DMS153 treated with DMSO at 0.1 percent for 48 hours (cell line): Measurements from ENCODE around the gene FMNL2.
A peak's percentile ranks its signal among the peaks of the same experiment; 100 is the strongest.

Experiments
- DNase-seq: peaks from one replicate; lab custom pipeline; 2025; ENCODE audit not compliant: unreplicated experiment; lab: John Stamatoyannopoulos, UW

Gene FMNL2

GRCh38 chr2:152489364-152489763, 154.4 kb downstream of the FMNL2 start:
- DNase-seq = no peak

DNA sequence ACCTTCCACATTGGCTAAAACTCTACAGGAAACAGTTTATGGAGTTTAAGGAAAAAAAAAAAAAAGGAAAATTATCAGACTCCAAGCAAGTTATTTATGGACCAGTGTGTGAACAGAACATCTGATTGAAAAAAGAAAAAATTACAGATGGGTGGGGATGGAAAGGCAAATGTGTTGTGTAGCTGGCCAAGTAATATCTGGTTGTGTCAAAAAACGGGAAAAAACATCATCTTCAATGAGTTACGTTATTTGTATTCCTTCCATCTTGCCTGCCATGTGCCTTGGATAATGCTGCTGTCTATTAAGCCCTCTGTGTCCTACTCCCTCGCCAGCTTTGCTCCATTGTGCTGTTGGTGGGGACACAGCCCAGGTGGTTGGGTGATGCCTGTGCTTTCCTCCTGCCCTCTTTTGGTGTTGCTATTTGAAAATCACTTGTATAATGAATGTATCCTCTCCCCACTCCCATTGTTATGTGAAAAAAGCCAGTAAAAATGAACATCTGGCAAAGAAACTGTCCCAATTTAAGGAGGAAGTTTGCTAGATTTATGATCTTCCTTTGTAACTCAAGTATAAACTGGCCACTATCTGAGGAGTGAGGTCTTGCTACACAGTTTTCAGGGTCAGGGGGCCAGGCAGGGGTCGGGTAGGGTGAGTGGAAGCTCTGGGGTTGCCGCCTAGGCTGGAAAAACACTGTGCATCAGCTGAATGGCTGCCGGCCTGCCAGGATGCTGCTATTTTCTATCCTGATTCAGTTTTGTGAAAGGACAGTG, 155.9 kb downstream of the FMNL2 start:
- no peak for DNase-seq

DNA sequence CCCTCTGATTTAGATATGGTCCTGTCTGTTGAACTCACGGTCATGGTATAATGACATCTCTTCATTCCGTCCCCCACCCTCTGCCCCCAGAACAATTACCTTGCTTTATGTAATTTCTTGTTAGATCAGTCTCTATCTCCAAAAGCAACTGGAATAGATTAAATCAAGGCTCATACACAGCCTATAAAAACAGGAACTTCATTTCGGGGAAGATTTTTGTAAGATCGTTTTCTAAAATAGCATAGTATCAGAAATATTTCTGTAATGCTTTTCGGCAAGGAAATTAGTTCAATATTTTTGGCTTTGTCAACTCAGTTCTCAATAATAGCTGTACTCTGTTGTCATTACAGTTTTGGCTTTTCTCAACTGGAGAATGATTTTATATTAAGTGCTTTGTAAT, 157.2 kb downstream of the FMNL2 start:
- DNase-seq = no peak

GRCh38 chr2:152492911-152493310, 157.9 kb downstream of the FMNL2 start:
- DNase-seq = no peak

DNA sequence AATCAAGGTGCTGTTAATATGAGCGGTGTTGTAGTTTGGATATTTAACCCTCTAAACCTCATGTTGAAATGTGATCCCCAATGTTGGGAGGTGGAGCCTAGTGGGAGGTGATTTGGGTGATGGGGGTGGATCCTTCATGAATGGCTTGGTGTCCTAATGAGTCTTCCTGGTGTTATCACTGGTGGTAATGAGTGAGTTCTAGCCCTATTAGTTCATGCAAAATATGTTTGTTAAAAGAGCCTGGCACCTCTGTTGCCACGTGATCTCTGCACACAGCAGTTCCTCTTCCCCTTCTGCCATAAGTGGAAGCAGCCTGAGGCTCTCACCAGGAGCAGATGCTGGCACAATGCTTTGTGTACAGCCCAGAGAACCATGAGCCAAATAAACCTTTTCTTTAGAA, 158.4 kb downstream of the FMNL2 start:
- no peak for DNase-seq

- no peak for DNase-seq
Observed at GRCh38 chr2:152493945-152494528, 159.1 kb downstream of the FMNL2 start.

GRCh38 chr2:152496371-152496770, 161.4 kb downstream of the FMNL2 start:
- DNase-seq = no peak

DNA sequence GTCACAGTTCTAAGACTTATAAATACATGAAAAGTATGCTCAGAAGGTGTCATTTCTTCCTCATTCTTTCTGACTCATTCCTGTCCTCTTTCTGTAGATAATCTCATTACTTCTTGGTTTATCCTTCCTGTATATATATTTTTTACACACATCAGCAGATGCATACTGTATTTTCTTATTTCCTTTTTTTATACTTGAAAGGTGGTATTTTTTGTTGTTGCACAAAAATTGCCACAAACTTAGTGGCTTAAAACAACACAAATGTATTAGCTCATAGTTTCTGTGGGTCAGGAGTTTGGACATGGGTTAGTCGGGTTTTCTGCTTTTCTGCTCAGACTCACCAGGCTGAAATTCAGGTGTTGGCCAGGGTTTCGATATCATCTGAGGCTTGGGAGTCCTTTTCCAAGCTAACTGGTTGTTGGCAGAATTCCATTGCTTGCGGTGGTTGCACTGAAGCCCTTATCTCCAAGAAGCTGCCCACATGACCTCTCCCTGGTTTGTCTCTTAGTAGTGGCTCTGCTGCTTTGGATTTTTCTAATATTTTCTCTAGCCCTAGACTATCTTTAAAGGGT, 162.6 kb downstream of the FMNL2 start:
- no peak for DNase-seq

DNA sequence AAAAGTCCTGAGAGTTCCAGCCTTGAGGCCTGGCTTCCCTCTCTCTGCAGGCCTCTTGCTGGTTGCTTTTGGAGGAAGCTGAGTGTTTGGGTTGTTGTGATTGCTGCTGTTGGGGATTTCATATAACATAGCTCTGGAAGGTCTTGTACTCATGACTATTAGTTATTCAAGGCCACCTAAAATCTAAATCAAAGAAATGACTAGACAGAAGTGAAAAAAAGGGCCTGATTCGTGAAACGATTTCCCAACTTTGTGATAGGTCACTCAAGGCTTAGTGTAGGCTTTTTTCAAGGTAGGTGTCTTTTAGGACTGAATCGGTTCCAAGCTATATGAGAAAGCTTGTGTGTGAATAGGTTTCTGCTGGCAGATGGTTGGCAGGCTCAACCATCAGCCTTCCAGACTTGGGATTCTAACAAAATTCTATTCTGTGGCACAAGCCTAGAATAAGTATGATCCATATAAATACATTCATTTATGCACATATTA, 164.4 kb downstream of the FMNL2 start:
- no peak for DNase-seq

DNA sequence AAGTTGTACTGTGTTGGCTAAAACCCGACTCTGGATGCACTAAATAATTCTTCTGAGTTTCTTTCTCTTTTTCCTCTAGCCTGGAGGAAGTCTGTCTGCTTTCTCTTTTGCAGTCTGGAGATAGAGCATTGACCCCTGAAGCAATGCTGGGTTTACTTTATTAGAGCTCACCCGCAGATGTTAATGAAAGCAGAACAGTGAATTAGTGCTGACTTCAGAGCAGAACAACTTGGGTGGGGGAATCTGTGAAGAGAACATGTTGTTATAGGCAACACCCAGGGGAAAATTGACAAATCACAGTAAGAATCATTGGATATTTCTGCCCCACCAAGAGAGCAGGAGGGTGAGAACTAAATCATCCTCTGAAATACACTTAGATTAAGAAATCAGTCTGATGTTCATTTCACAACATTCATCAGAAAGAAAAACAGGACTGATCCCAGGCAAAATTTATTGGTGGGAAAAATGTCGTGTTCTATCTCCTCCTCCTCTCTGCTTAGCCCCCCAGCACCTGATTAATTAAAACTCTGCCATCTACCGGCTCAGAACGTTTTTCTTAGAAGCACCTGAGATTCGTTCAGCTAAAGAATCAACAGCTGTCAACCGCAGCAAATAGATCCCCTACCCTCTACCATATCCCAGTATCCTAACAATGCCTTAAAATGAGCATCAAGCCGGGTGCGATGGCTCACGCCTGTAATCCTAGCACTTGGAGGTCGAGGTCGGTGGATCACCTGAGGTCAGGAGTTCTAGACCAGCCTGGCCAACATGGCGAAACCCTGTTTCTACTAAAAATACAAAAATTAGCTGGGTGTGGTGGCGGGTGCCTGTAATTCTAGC, 165.1 kb downstream of the FMNL2 start:
- DNase-seq = no peak

DNA sequence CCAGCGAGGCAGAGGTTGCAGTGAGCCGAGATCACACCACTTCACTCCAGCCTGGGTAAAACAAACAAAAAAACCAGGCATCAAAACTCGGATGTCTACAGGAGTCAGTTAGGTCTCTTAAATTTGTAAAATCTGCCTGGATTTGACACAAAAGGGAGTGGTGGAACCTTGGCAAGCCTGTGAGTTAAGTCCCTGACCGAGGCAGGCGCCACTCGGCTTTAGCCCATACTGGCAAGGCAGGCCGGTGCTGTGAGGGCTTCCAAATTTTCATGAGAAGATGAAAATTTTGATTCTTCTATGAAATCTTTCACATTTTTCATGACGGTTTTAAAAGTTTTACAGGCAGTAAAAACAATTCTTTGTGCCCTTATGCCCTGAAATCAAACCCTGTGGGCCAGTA, 165.8 kb downstream of the FMNL2 start:
- DNase-seq = no peak

- no peak for DNase-seq
Observed at GRCh38 chr2:152501666-152502065, 166.7 kb downstream of the FMNL2 start.

DNA sequence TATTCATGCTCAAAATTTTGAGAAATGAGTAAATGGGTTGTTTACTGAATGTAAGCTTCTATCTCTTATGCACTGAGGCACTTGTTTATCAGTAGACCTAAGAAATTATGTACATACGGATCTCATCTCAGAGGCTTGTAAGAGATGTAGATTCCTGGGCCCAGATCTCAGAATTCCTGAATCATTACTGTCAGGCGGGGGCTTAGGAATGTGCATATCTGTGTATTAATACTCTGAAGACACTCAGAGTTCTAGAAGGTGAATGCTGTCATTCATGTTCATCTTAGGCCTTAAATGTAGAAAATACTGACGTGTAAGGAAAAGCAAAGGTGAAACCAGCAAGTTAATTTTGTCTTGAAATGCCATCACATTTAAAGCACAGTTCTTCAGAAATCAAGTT, 169.6 kb downstream of the FMNL2 start:
- DNase-seq = no peak

GRCh38 chr2:152505495-152505906, 170.5 kb downstream of the FMNL2 start:
- DNase-seq = no peak

GRCh38 chr2:152506843-152507242, 171.9 kb downstream of the FMNL2 start:
- no peak for DNase-seq

DNA sequence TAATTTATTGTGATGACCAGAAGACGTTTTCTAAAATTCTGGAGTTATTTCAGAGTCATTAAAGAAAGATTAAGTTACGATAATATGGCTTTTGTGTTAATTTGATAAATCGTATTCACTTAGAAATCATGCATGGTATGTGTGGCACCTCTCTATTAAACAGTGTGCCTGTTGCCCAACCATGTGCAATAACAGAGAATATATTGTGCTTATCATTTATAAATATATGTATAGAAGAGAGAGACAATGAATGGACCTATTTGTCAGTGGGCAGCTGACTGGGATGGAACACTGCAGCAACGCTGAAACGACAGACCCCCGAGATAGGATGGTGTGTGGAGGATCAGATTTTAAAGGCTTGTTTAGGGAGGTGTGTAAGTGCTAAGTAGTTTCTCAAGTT, 172.9 kb downstream of the FMNL2 start:
- DNase-seq = no peak

DNA sequence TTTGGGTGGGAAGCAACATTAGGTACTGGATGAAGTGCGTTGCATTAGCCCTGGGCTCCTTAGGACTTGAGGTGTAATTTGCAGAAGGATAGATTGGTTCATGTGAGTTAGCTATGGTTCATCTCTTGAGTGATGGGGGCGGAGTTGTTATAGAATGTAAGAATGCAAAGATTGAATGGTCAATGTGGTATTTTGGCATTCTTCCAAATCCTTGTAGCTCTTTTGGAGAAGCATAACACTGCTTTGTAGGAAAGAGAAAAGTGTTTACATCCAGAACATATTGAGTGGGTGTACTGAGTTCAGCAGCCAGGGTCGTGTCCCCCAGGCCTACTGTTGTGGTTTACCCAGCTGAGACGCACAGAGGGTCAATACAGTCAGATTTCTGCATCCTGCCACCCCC, 173.5 kb downstream of the FMNL2 start:
- DNase-seq = peak; percentile 6

DNA sequence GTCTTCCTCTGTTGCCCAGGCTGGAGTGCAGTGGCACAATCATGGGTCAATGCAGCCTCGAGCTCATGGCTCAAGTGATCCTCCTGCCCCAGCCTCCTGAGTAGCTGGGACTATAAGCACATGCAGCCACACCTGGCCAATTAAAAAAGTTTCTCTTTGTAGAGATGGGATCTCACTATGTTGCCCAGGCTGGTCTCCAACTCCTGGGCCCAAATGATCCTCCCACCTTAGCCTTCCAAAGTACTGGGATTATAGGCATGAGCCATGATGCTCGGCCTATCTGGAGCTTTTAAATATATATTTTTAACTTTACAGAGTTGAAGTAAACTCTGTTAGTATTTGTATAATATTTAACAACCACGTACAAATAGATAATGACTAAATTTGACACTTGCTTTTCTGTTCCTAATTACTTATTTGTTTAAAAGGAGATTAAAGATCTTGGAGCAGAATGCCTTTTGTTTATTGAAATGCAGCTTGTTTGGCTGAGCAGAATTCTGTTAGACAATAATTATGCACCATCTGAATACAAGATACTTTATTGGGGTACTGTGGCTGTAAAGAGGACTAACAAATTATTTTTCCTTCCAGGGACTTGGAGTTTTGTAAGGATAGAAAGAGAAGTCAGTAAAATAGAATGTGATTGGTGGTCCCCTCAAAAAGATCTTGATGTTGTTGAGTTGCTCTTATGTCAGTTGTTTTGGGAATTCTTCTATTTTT, 175.0 kb downstream of the FMNL2 start:
- no peak for DNase-seq

DNA sequence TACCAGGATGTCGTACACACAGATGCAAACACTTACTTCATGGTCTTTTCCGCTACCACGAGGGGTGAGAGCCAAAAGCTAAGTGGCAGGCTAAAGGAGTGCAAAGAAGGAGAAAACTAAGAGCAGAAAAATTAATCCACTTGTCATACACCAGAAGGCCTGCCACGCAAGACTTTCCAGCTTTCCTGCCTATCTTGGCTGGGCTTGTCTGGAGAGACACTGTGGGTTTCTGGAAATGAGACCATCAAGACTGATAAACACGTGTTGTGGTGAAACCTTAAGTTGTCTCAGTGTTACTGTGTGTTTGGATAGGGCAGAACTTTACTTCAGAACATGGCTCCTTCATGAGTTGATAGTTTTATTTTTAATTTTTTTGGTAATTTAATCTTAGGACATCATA, 175.6 kb downstream of the FMNL2 start:
- no peak for DNase-seq

DNA sequence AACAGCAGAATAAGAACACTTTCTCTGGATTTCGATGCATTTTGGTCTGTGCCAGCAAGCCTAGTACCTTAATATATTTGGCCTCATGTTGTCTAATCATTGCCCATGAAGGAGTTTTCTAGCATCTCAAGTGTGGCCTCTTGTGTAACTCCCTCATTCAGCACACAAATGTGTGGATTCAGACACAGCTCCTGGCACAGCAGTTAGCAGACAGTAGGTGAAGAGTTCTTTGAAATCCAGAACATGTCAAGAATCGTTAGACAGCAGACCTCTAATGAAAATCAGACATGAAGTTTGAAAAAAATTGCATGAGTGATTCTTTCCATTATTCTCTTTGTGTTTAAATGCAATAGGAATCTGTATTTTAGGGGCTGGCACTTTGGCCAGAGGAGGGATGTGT, 177.0 kb downstream of the FMNL2 start:
- DNase-seq = no peak

DNA sequence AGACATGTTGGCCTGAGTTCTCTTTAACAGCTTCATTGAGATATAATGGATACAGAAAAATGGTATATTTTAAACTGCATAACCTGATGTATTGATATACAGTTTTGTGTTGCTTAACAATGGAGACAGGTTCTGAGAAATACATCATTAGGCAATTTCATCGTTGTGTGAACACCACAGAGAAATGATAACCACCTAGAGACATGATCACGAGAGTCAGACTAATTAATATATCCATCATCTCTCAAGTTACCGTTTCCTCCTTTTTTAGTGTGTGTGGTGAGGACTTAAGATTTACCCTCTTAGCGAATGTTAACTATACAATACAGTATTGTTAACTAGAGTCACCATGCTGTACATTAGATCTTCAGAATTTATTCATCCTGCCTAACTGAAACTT, 178.1 kb downstream of the FMNL2 start:
- no peak for DNase-seq
